GM19452 (cell line): ENCODE results near the gene DNASE2.

ENCODE experiments used
- ATAC-seq: cut with Tn5 transposase; IDR thresholded peaks from one replicate; pipeline ENCODE4 v1.9.1; 2021; ENCODE audit not compliant: unreplicated experiment

The DNASE2 gene

GRCh38 chr19:12834976-12835757 lies 46.1 kb downstream of the DNASE2 start:
- ATAC-seq, result no peak

- ATAC-seq, result no peak
Observed at GRCh38 chr19:12834566-12834943, 46.7 kb downstream of the DNASE2 start, which contains the start of gene RTBDN. Gene RTBDN (minus strand): TSS chr19:12834579. CDS start chr19:12829979, 4,600 bp downstream.

GRCh38 chr19:12833738-12834565 lies 47.3 kb downstream of the DNASE2 start:
- no peak for ATAC-seq

GRCh38 chr19:12833418-12833737 lies 47.9 kb downstream of the DNASE2 start:
- no peak for ATAC-seq

GRCh38 chr19:12828494-12828893 lies 52.8 kb downstream of the DNASE2 start:
- ATAC-seq, result no peak

GRCh38 chr19:12825254-12826131 lies 55.8 kb downstream of the DNASE2 start:
- ATAC-seq, result no peak
